Neural cell (in vitro differentiated cells): ENCODE data around the gene GPS1. TPM values are rescaled to one million over a fixed set of nuclear protein-coding genes. Genes with fewer than 3 reads are reported as not detected.

Experiments
- H2AFZ ChIP-seq: fragments of 200-600, 300-800 bp; sonication (generic), shearing (Covaris generic); 2 replicates; pipeline ENCODE4 v1.6.0; 2014; ENCODE audit warnings: low read depth, mild to moderate bottlenecking, antibody characterized with exemption, low read length, moderate library complexity
- H3F3A ChIP-seq: fragments of 200-600 bp; shearing (Covaris generic); 2 replicates; pipeline ENCODE4 v1.6.1; 2016; ENCODE audit warnings: mild to moderate bottlenecking, moderate library complexity, mixed read lengths, antibody characterized with exemption, low read length; ENCODE audit not compliant: insufficient read depth, poor library complexity, severe bottlenecking
- H3K27ac ChIP-seq: fragments of 200-600, 300-800 bp; sonication (generic), shearing (Covaris generic); 2 replicates; pipeline ENCODE4 v1.5.1; 2014; ENCODE audit warnings: mild to moderate bottlenecking, low read length, moderate library complexity
- H3K27me3 ChIP-seq: fragments of 300-800, 200-600 bp; sonication (generic), shearing (Covaris generic); 2 replicates; pipeline ENCODE4 v1.6.0; 2014; ENCODE audit warnings: mild to moderate bottlenecking, low read depth, low read length, moderate library complexity; ENCODE audit not compliant: insufficient read depth
- H3K36me3 ChIP-seq: fragments of 300-800, 200-600 bp; sonication (generic), shearing (Covaris generic); 2 replicates; pipeline ENCODE4 v1.5.1; 2014; ENCODE audit warnings: mild to moderate bottlenecking, antibody characterized with exemption, low read length, moderate library complexity; ENCODE audit not compliant: insufficient read depth
- H3K4me2 ChIP-seq: fragments of 300-800, 200-600 bp; sonication (generic), shearing (Covaris generic); 2 replicates; pipeline ENCODE4 v1.6.0; 2014; ENCODE audit warnings: mild to moderate bottlenecking, low read length
- H3K4me3 ChIP-seq: fragments of 300-800, 200-600 bp; sonication (generic), shearing (Covaris generic); 2 replicates; pipeline ENCODE4 v1.5.1; 2014; ENCODE audit warnings: mild to moderate bottlenecking, low read length, moderate library complexity
- H3K79me2 ChIP-seq: fragments of 200-600 bp; shearing (Covaris generic); replicated peaks from 2 replicates; pipeline ENCODE4 v1.6.0; 2014; ENCODE audit warnings: mild to moderate bottlenecking, low read length, moderate library complexity; ENCODE audit not compliant: insufficient read depth
- H3K9ac ChIP-seq: fragments of 300-800, 200-600 bp; sonication (generic), shearing (Covaris generic); 2 replicates; pipeline ENCODE4 v1.6.1; 2016; ENCODE audit warnings: mild to moderate bottlenecking, low read length, mixed read lengths
- H3K9me2 ChIP-seq: fragments of 200-600 bp; shearing (Covaris generic); 2 replicates; pipeline ENCODE4 v1.6.1; 2016; ENCODE audit warnings: mild to moderate bottlenecking, low read length, mixed read lengths; ENCODE audit not compliant: insufficient read depth
- H3K9me3 ChIP-seq: fragments of 200-600, 300-800 bp; sonication (generic), shearing (Covaris generic); 2 replicates; pipeline ENCODE4 v1.6.1; 2016; ENCODE audit warnings: mild to moderate bottlenecking, mixed run types, low read length, moderate library complexity, mixed read lengths
- H4K20me1 ChIP-seq: fragments of 200-600 bp; shearing (Covaris generic); 2 replicates; pipeline ENCODE4 v1.6.1; 2016; ENCODE audit warnings: mild to moderate bottlenecking, mixed run types; ENCODE audit not compliant: insufficient read depth
- EP300 ChIP-seq: fragments of 450-650 bp; conservative IDR thresholded peaks from 2 replicates; pipeline ENCODE4 v1.6.1; 2014; ENCODE audit warnings: antibody characterized with exemption, mild to moderate bottlenecking, moderate library complexity; ENCODE audit not compliant: poor library complexity, severe bottlenecking
- EZH2 ChIP-seq: fragments of 200-600, 300-800 bp; shearing (Covaris generic), sonication (generic); IDR thresholded peaks from 2 replicates; pipeline ENCODE4 v1.6.1; 2014; ENCODE audit warnings: antibody characterized with exemption, low read length, borderline replicate concordance, mild to moderate bottlenecking; ENCODE audit not compliant: insufficient read depth, poor library complexity, severe bottlenecking
- MXI1 ChIP-seq: fragments of 450-650 bp; conservative IDR thresholded peaks from 2 replicates; pipeline ENCODE4 v1.6.1; 2014; ENCODE audit warnings: antibody characterized with exemption, mild to moderate bottlenecking; ENCODE audit not compliant: poor library complexity, severe bottlenecking
- POLR2AphosphoS5 ChIP-seq: IDR thresholded peaks from 2 replicates; pipeline ENCODE4 v1.6.1; 2012
- RAD21 ChIP-seq: fragments of 450-650 bp; conservative IDR thresholded peaks from 2 replicates; pipeline ENCODE4 v1.6.1; 2014; ENCODE audit warnings: antibody characterized with exemption, mild to moderate bottlenecking, moderate library complexity
- SMC3 ChIP-seq: fragments of 450-650 bp; conservative IDR thresholded peaks from 2 replicates; pipeline ENCODE4 v1.6.1; 2014; ENCODE audit warnings: antibody characterized with exemption, mild to moderate bottlenecking, moderate library complexity; ENCODE audit not compliant: poor library complexity
- TAF1 ChIP-seq: IDR thresholded peaks from 2 replicates; pipeline ENCODE4 v1.6.1; 2012; ENCODE audit warnings: low read depth
- polyA plus RNA-seq: library from polyadenylated mRNA; depleted of rRNA; stranded (reverse); fragments of >200 nt; gene quantifications from 2 replicates; pipeline ENCODE4 v1.2.3, GENCODE V29; 2014
- TF ChIP-seq, protein P1 (sequence below): IDR thresholded peaks from 2 replicates; pipeline ENCODE4 v1.6.1; 2012; ENCODE audit warnings: borderline replicate concordance
- TF ChIP-seq, protein P2 (sequence below): fragments of 450-650 bp; IDR thresholded peaks from 2 replicates; pipeline ENCODE4 v1.5.1; 2014; ENCODE audit warnings: antibody characterized with exemption, mild to moderate bottlenecking, moderate library complexity; ENCODE audit not compliant: poor library complexity, severe bottlenecking

GPS1 gene
- polyA plus RNA-seq, 1 donor from 2014 or later = 170 TPM

DNA sequence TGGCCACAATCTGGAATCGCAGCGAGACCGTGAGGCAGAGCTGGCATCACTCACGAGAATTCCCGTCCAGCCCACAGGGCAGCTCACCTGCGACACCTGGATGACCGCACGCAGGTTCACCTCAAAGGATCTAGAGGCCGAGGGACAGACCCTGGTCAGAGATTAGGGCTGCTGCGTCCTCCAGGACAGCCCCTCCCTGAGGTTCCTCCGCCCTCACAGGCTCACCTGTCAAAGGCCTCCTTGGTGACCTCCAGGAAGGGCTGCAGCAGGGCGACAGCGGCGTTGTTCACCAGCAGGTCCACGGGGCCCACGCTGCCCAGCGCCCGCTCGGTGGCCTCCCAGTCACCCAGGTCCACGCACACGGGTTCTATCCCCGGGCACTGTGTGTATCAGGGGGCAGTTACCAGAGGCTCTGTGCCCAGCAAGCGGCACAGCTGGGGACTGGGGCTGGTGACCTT, 15.0 kb upstream of the GPS1 start:
- Histone ChIP-seq H3K4me3 (peak overlapping the region; percentile 93), H4K20me1 (no peaks in the 10 kb centered on the region), H3K36me3 (no peaks in the 10 kb centered on the region), H3K79me2 (no peaks in the 10 kb centered on the region), H3K27ac (peak overlapping the region; percentile 74), H3K4me2 (peak overlapping the region; percentile 51), H2AFZ (no peak overlapping the region), H3K27me3 (no peaks in the 10 kb centered on the region), H3K9ac (peak overlapping the region; percentile 77), H3K9me2 (no peaks in the 10 kb centered on the region), H3K9me3 (no peaks in the 10 kb centered on the region), H3F3A (peaks cover 8% of the 10 kb centered on the region)
- TF ChIP-seq TAF1 = no peak
- TF ChIP-seq, protein P1, sequence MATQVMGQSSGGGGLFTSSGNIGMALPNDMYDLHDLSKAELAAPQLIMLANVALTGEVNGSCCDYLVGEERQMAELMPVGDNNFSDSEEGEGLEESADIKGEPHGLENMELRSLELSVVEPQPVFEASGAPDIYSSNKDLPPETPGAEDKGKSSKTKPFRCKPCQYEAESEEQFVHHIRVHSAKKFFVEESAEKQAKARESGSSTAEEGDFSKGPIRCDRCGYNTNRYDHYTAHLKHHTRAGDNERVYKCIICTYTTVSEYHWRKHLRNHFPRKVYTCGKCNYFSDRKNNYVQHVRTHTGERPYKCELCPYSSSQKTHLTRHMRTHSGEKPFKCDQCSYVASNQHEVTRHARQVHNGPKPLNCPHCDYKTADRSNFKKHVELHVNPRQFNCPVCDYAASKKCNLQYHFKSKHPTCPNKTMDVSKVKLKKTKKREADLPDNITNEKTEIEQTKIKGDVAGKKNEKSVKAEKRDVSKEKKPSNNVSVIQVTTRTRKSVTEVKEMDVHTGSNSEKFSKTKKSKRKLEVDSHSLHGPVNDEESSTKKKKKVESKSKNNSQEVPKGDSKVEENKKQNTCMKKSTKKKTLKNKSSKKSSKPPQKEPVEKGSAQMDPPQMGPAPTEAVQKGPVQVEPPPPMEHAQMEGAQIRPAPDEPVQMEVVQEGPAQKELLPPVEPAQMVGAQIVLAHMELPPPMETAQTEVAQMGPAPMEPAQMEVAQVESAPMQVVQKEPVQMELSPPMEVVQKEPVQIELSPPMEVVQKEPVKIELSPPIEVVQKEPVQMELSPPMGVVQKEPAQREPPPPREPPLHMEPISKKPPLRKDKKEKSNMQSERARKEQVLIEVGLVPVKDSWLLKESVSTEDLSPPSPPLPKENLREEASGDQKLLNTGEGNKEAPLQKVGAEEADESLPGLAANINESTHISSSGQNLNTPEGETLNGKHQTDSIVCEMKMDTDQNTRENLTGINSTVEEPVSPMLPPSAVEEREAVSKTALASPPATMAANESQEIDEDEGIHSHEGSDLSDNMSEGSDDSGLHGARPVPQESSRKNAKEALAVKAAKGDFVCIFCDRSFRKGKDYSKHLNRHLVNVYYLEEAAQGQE = no peak
- no peak for TF ChIP-seq RAD21
- no peak for TF ChIP-seq MXI1
- no peak for TF ChIP-seq POLR2AphosphoS5
- TF ChIP-seq SMC3 = no peak
- TF ChIP-seq EZH2 = no peak
- TF ChIP-seq, protein P2, sequence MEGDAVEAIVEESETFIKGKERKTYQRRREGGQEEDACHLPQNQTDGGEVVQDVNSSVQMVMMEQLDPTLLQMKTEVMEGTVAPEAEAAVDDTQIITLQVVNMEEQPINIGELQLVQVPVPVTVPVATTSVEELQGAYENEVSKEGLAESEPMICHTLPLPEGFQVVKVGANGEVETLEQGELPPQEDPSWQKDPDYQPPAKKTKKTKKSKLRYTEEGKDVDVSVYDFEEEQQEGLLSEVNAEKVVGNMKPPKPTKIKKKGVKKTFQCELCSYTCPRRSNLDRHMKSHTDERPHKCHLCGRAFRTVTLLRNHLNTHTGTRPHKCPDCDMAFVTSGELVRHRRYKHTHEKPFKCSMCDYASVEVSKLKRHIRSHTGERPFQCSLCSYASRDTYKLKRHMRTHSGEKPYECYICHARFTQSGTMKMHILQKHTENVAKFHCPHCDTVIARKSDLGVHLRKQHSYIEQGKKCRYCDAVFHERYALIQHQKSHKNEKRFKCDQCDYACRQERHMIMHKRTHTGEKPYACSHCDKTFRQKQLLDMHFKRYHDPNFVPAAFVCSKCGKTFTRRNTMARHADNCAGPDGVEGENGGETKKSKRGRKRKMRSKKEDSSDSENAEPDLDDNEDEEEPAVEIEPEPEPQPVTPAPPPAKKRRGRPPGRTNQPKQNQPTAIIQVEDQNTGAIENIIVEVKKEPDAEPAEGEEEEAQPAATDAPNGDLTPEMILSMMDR = no peak
- TF ChIP-seq EP300 = no peak

DNA sequence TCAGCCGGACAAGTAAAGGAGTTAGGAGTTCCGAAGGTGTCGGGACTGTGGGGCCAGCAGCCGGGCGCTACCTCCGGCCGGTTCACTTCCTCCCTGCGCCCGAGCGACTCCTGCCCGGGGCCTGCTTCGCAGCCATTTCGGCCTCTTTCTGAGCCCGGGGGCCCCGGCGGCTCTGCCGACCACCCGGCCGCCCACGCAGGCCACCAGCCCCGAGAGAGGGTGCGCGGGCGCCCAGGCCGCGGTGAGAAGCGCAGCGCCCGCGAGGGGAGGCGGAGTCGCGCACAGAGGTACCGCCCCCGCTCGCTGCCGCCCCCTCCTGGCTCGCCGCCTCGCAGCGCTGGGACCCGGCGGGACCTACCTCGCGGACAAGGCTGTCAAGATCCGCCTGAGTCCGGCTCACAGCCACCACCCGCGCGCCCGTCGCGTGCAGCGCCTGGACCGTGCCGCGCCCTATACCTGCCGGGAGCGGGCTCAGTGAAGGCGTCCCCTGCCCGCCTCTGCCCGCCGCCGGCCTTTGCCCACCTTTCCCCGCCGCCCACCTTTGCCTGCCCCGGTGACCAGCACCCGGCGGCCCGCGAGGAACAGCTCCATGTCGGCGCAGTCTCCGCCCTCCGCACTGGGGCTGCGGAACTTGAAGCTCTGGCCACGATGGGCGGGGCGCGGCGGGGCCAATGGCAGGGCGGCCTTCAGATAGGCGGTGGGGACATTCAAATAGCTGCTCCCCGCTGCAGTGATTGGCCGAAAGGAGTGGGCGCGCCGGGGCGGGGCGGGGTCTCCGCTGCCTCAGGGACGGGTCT, 14.4 kb upstream of the GPS1 start, which contains the start of gene DCXR:
Gene DCXR (minus strand): TSS at position 606 of the 797 bp plus-strand sequence. CDS start 15 bp downstream, at position 591.
- peak within 1 kb of the TSS; percentile 65 for H3K4me2 ChIP-seq
- H3K9me3 ChIP-seq = no peaks in the 10 kb centered on the region
- H3K27ac ChIP-seq = peak within 1 kb of the TSS; percentile 74
- peak within 1 kb of the TSS; percentile 93 for H3K4me3 ChIP-seq
- no peaks in the 10 kb centered on the region for H3K27me3 ChIP-seq
- H3F3A ChIP-seq = peaks cover 8% of the 10 kb centered on the region
- peak within 1 kb of the TSS; percentile 77 for H3K9ac ChIP-seq
- H3K79me2 ChIP-seq = no peaks in the 10 kb centered on the region
- no peaks in the 10 kb centered on the region for H3K36me3 ChIP-seq
- TF ChIP-seq TAF1 = no peak
- peak; percentile 79 for TF ChIP-seq SMC3
- TF ChIP-seq, protein P1 = peak; percentile 38
- TF ChIP-seq POLR2AphosphoS5 = peak; percentile 81
- TF ChIP-seq RAD21 = peak; percentile 62
- TF ChIP-seq, protein P2 = peak; percentile 97
- no peak for TF ChIP-seq EZH2
- peak; percentile 93 for TF ChIP-seq MXI1
- peak; percentile 61 for TF ChIP-seq EP300
- peak within 1 kb of the TSS; percentile 76 for H2AFZ ChIP-seq
- no peaks in the 10 kb centered on the region for H3K9me2 ChIP-seq
- no peaks in the 10 kb centered on the region for H4K20me1 ChIP-seq
